ENCODE data around the gene NKX1-2.

GRCh38 chr10:124486635-124487034 lies 36.8 kb upstream of the NKX1-2 start:
- TF ChIP-seq POLR2A (IDR thresholded peaks at IDR 0.05): no peak
- TF ChIP-seq CTCF (IDR thresholded peaks at IDR 0.05 in 8 of 11, conservative IDR thresholded peaks at IDR 0.05 in 3 of 11): no peak
- no peak for TF ChIP-seq POLR2AphosphoS5 (IDR thresholded peaks at IDR 0.05)

Data from spleen (tissue), 7 donors.